HG03280 (cell line): Measurements from ENCODE around the gene MYL3.

Experiments
- ATAC-seq: cut with Tn5 transposase; IDR thresholded peaks from one replicate; pipeline ENCODE4 v1.9.1; 2021; ENCODE audit warnings: mild to moderate bottlenecking, moderate library complexity; ENCODE audit not compliant: unreplicated experiment

The MYL3 gene

GRCh38 chr3:46851364-46852333, 11.6 kb downstream of the MYL3 start:
- no peak for ATAC-seq

GRCh38 chr3:46850468-46850779, 12.8 kb downstream of the MYL3 start:
- ATAC-seq = no peak

- no peak for ATAC-seq
Measured at GRCh38 chr3:46849686-46850467, 13.4 kb downstream of the MYL3 start.

GRCh38 chr3:46849045-46849631, 14.1 kb downstream of the MYL3 start:
- ATAC-seq = no peak

- no peak for ATAC-seq
Measured at GRCh38 chr3:46848271-46849044, 14.8 kb downstream of the MYL3 start.

- ATAC-seq = no peak
Measured at GRCh38 chr3:46847744-46848143, 15.5 kb downstream of the MYL3 start.

GRCh38 chr3:46846624-46847542, 16.4 kb downstream of the MYL3 start:
- ATAC-seq = no peak

GRCh38 chr3:46845860-46846623, 17.2 kb downstream of the MYL3 start:
- peak; percentile 80 for ATAC-seq

GRCh38 chr3:46845397-46845859, 17.8 kb downstream of the MYL3 start:
- no peak for ATAC-seq

GRCh38 chr3:46844881-46845312, 18.3 kb downstream of the MYL3 start:
- ATAC-seq = no peak

- no peak for ATAC-seq
Measured at GRCh38 chr3:46844397-46844796, 18.8 kb downstream of the MYL3 start.

GRCh38 chr3:46843508-46843907, 19.7 kb downstream of the MYL3 start:
- no peak for ATAC-seq

GRCh38 chr3:46840491-46840890, 22.8 kb downstream of the MYL3 start:
- ATAC-seq = no peak

GRCh38 chr3:46838301-46838700, 24.9 kb downstream of the MYL3 start:
- no peak for ATAC-seq

GRCh38 chr3:46835491-46835890, 27.8 kb downstream of the MYL3 start:
- no peak for ATAC-seq

- no peak for ATAC-seq
Measured at GRCh38 chr3:46835054-46835453, 28.2 kb downstream of the MYL3 start.

GRCh38 chr3:46833346-46834300, 29.6 kb downstream of the MYL3 start:
- no peak for ATAC-seq

- ATAC-seq = no peak
Measured at GRCh38 chr3:46831841-46832240, 31.4 kb downstream of the MYL3 start.
